Measurements from ENCODE around the gene AP2B1.
A peak's percentile ranks its signal among the peaks of the same experiment; 100 is the strongest.

Gene AP2B1

GRCh38 chr17:35705230-35705629, 118.1 kb downstream of the AP2B1 start:
- DNase-seq = no peak

GRCh38 chr17:35705705-35706104, 118.6 kb downstream of the AP2B1 start:
- no peak for DNase-seq

GRCh38 chr17:35708149-35708548, 121.0 kb downstream of the AP2B1 start:
- no peak for DNase-seq

GRCh38 chr17:35708951-35709350, 121.8 kb downstream of the AP2B1 start:
- DNase-seq = no peak

- no peak for DNase-seq
Observed at GRCh38 chr17:35709874-35710273, 122.8 kb downstream of the AP2B1 start.

GRCh38 chr17:35710950-35711349, 123.8 kb downstream of the AP2B1 start:
- no peak for DNase-seq

GRCh38 chr17:35713069-35713728, 126.1 kb downstream of the AP2B1 start:
- DNase-seq = no peak

GRCh38 chr17:35714988-35715387, 127.9 kb downstream of the AP2B1 start:
- DNase-seq = no peak

- no peak for DNase-seq
Observed at GRCh38 chr17:35715416-35715815, 128.3 kb downstream of the AP2B1 start.

- DNase-seq = no peak
Observed at GRCh38 chr17:35716173-35716572, 129.1 kb downstream of the AP2B1 start.

GRCh38 chr17:35716897-35717465, 129.9 kb downstream of the AP2B1 start:
- DNase-seq = no peak

GRCh38 chr17:35717475-35717874, 130.4 kb downstream of the AP2B1 start:
- no peak for DNase-seq

GRCh38 chr17:35723735-35724134, 136.6 kb downstream of the AP2B1 start:
- no peak for DNase-seq

GRCh38 chr17:35725058-35725457, 137.9 kb downstream of the AP2B1 start:
- no peak for DNase-seq

GRCh38 chr17:35725802-35726126, 138.6 kb downstream of the AP2B1 start:
- no peak for DNase-seq

- DNase-seq = no peak
Observed at GRCh38 chr17:35726127-35726952, 139.2 kb downstream of the AP2B1 start.

GRCh38 chr17:35726953-35727460, 139.9 kb downstream of the AP2B1 start:
- DNase-seq = peak; percentile 56

GRCh38 chr17:35727635-35728034, 140.5 kb downstream of the AP2B1 start:
- DNase-seq = no peak

GRCh38 chr17:35728551-35728950, 141.4 kb downstream of the AP2B1 start:
- no peak for DNase-seq

GRCh38 chr17:35729405-35729833, 142.3 kb downstream of the AP2B1 start:
- DNase-seq = no peak

GRCh38 chr17:35730400-35731005, 143.4 kb downstream of the AP2B1 start:
- no peak for DNase-seq

- peak; percentile 25 for DNase-seq
Observed at GRCh38 chr17:35731239-35731916, 144.3 kb downstream of the AP2B1 start, which contains the start of gene RASL10B. Gene RASL10B (plus strand): TSS chr17:35731639. CDS start chr17:35735185, 3,546 bp downstream.

All from DMS 273 treated with DMSO at 0.1 percent for 48 hours (cell line).